Colonic mucosa (tissue), 4 donors: ENCODE results near the gene ESYT2. TPM values are rescaled to one million over a fixed set of nuclear protein-coding genes. Genes with fewer than 3 reads are reported as not detected.

ENCODE experiments used
- DNase-seq: peaks from one replicate; pipeline ENCODE4 v3.0.0-alpha.2; 2020
- H3K27ac ChIP-seq: fragments of 200-600 bp; one replicate; pipeline ENCODE4 v1.8.0; 2021
- H3K27me3 ChIP-seq: fragments of 200-600 bp; one replicate; pipeline ENCODE4 v1.8.0; 2021
- H3K36me3 ChIP-seq: fragments of 200-600 bp; one replicate; pipeline ENCODE4 v1.8.0; 2021
- H3K4me1 ChIP-seq: fragments of 200-600 bp; one replicate; pipeline ENCODE4 v1.8.0; 2021; ENCODE audit warnings: mild to moderate bottlenecking
- H3K4me3 ChIP-seq: fragments of 200-600 bp; one replicate; pipeline ENCODE4 v1.8.0; 2021
- H3K9ac ChIP-seq, 2 donors: one replicate each; pipeline ENCODE4 v1.7.0; 2013; ENCODE audit warnings: control low read depth in 2 of 2, low read depth in 2 of 2, low read length in 2 of 2
- H3K9me3 ChIP-seq: fragments of 200-600 bp; one replicate; pipeline ENCODE4 v1.8.0; 2021
- CTCF ChIP-seq: fragments of 200-600 bp; IDR thresholded peaks from one replicate; pipeline ENCODE4 v1.8.0; 2022; ENCODE audit warnings: antibody characterized with exemption, mild to moderate bottlenecking
- intact Hi-C: fragments of 100-400 bp; cut with DNase I; formaldehyde crosslinking; loops from one replicate; pipeline ENCODE4 v1.14.1; 2022
- total RNA-seq, 2 donors: library from RNA; stranded (reverse); fragmentation: NEBNext Ultra II Directional in 1 of 2; extraction: Animal tissue kit (Norgen Biotek cat#: 25700) in 1 of 2; gene quantifications; one replicate each; pipeline ENCODE4 v1.2.1, GENCODE V29; 2021
- donor health status: healthy.
- donor health status: DM: no; HTN: no; CAD: no.
- donor health status: DM: no; HTN: no; CAD: no.

ESYT2 gene
- total RNA-seq, 2 donors from 2014 or later = 57.5 to 105 TPM

GRCh38 chr7:158724658-158725505, 104.4 kb downstream of the ESYT2 start:
- H3K36me3 ChIP-seq = no peaks in the 10 kb centered on the region
- H3K4me3 ChIP-seq = no peak overlapping the region
- H3K9ac ChIP-seq = no peak overlapping the region
- no peaks in the 10 kb centered on the region for H3K9me3 ChIP-seq
- TF ChIP-seq CTCF = no peak
- H3K27ac ChIP-seq = no peak overlapping the region
- no peaks in the 10 kb centered on the region for H3K27me3 ChIP-seq
- no peaks in the 10 kb centered on the region for H3K4me1 ChIP-seq
- DNase-seq = peak; percentile 3
- intact Hi-C loops = no loop called here

DNA sequence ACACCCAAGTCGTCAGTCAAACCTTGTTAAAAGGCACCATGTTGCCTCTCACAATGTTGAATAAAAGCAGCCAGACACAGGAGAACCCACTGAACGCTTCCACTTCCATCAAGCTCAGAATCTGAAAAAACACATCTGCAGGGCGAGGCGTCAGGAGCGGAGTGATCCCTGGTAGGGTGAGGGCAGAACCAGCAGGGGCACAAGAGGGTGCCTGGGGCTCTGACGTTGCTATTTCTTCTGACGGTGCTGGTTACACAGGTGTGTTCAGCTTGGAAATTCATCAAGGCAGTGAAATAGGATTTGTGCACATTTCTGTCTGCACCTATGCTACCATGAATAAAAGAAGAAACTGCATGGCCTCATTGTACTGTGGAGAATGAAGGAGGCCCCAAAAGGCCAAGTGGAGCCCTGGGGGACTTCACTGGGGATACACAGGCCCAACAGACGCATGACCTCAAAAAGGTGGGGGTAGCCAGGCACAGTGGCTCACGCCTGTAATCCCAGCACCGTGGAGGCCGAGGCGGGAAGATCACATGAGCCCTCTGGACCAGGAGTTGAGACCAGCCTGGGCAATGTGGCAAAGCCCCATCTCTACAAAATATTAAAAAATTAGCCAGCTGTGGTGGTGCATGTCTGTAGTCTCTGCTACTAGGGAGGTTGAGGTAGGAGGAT, 105.5 kb downstream of the ESYT2 start:
- TF ChIP-seq CTCF = no peak
- Histone ChIP-seq H3K9me3 (no peaks in the 10 kb centered on the region), H3K4me1 (no peaks in the 10 kb centered on the region), H3K27me3 (no peaks in the 10 kb centered on the region), H3K36me3 (no peaks in the 10 kb centered on the region), H3K27ac (no peak overlapping the region), H3K9ac (no peak overlapping the region), H3K4me3 (no peak overlapping the region)
- intact Hi-C loops = no loop called here
- DNase-seq = no peak

DNA sequence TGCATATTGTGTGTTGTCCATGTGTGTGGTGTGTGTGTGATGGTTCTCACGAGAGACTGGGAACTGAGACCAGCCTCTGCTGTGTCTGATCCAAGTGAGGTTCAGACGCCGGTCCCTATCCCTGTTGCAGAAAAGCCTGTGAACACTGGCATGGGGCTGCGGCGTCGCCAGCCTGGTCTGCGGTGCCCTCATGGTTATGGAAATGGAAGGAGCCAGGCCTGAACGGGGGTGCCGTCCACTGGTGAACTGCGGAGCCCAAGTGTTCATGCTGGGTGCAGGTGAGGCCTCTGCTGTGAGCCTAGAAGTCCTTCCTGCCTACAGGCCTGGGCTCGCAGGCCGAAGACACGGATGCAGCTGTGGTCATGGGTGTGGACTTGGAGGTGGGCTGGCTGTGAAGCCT, 106.0 kb downstream of the ESYT2 start:
- peak; percentile 9 for DNase-seq
- Histone ChIP-seq H3K27ac (no peak overlapping the region), H3K9ac (no peak overlapping the region), H3K27me3 (no peaks in the 10 kb centered on the region), H3K9me3 (no peaks in the 10 kb centered on the region), H3K4me3 (no peak overlapping the region), H3K4me1 (no peaks in the 10 kb centered on the region), H3K36me3 (no peaks in the 10 kb centered on the region)
- intact Hi-C loops = no loop called here
- no peak for TF ChIP-seq CTCF

DNA sequence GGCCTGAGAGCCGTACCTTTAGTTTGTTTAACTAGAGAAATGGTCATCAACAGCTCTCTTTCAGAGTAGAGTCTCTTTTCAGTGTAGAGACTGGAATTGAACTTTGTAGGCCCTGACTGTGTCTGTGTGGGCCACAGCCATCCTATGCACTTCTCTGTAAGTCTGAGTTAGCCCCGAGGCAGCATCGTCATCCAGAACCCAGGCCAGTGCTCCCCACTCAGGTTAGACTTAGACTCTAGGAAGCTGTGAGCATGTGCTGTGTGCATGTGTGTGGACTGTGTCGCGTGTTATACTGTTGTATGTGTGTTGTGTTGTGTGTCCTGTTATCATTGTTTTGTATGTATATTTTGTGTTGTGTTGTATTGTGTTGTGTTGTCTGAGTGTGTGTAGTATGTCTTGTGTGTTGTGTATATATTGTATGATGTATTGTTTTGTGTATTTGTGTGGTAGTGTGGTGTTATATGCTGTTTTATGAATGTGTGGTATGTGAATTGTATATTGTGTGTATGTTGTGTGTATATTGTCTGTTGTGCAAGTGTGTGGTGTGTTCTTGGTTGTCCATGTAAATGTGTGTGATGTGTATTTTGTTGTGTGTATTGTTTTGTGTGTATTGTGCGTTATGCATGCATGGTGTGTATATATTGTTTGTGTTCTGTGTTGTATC, 106.6 kb downstream of the ESYT2 start:
- H3K4me3 ChIP-seq = no peak overlapping the region
- no peak overlapping the region for H3K27ac ChIP-seq
- H3K9me3 ChIP-seq = no peaks in the 10 kb centered on the region
- intact Hi-C loops = no loop called here
- no peak overlapping the region for H3K9ac ChIP-seq
- no peaks in the 10 kb centered on the region for H3K36me3 ChIP-seq
- no peaks in the 10 kb centered on the region for H3K4me1 ChIP-seq
- no peaks in the 10 kb centered on the region for H3K27me3 ChIP-seq
- DNase-seq = peak; percentile 3
- no peak for TF ChIP-seq CTCF

DNA sequence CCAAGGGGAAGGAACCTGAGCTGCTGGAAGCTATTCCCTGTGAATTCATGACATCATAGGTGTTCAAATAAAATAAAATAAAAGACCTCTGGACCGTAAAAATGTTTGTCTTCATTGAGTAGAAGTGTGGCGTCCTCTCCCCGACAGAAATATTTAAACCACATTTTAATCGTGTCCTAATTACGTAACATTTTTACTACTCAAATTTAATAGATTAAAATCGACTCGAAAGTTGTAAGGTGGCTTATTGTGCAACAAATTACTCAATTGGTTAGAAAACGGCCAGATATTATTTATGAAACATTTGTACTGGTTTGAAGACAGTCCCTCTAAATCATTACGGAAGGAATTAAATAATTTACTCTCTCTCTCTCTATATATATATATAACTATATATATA, 109.2 kb downstream of the ESYT2 start:
- Histone ChIP-seq H3K9ac (no peak overlapping the region), H3K4me1 (no peaks in the 10 kb centered on the region), H3K4me3 (no peak overlapping the region), H3K36me3 (no peaks in the 10 kb centered on the region), H3K27me3 (no peaks in the 10 kb centered on the region), H3K27ac (no peak overlapping the region), H3K9me3 (no peaks in the 10 kb centered on the region)
- no peak for DNase-seq
- intact Hi-C loops = no loop called here
- no peak for TF ChIP-seq CTCF
